RWPE2 (cell line): ENCODE results near the gene NMNAT2.

Experiments
- ATAC-seq: fragments of 200-7000 bp; cut with Tn5 transposase; 3 replicates; pipeline ENCODE4 v1.9.1; 2021; ENCODE audit warnings: low read depth
- DNase-seq: peaks from one replicate; pipeline ENCODE4 v3.0.0-alpha.2; 2020; ENCODE audit warnings: low spot score
- H3K27ac ChIP-seq: fragments of 450-650 bp; 2 replicates; pipeline ENCODE4 v1.5.1; 2017; ENCODE audit warnings: mild to moderate bottlenecking; ENCODE audit not compliant: poor library complexity, severe bottlenecking
- H3K27me3 ChIP-seq: fragments of 250-450 bp; sonication (Bioruptor Pico); 2 replicates; pipeline ENCODE4 v1.5.1; 2021; ENCODE audit warnings: mild to moderate bottlenecking, moderate library complexity; ENCODE audit not compliant: insufficient read depth, poor library complexity, severe bottlenecking
- H3K36me3 ChIP-seq: fragments of 250-450 bp; sonication (Bioruptor Pico); 2 replicates; pipeline ENCODE4 v1.5.1; 2020; ENCODE audit warnings: low read depth, mild to moderate bottlenecking, moderate library complexity
- H3K4me1 ChIP-seq: fragments of 250-450 bp; sonication (Bioruptor Pico); 2 replicates; pipeline ENCODE4 v1.5.1; 2021; ENCODE audit warnings: mild to moderate bottlenecking, moderate library complexity; ENCODE audit not compliant: insufficient read depth, poor library complexity, severe bottlenecking
- H3K4me3 ChIP-seq: fragments of 250-450 bp; sonication (Bioruptor Pico); 2 replicates; pipeline ENCODE4 v1.5.1; 2021; ENCODE audit warnings: mild to moderate bottlenecking, moderate library complexity; ENCODE audit not compliant: severe bottlenecking
- H3K9me3 ChIP-seq: fragments of 250-450 bp; sonication (Bioruptor Pico); 2 replicates; pipeline ENCODE4 v1.5.1; 2021; ENCODE audit warnings: mild to moderate bottlenecking, moderate library complexity; ENCODE audit not compliant: severe bottlenecking
- TF ChIP-seq, protein P1 (sequence below): fragments of 450-650 bp; IDR thresholded peaks from one replicate; pipeline ENCODE4 v1.5.1; 2017; ENCODE audit warnings: mild to moderate bottlenecking, moderate library complexity; ENCODE audit not compliant: poor library complexity, severe bottlenecking

NMNAT2 gene

DNA sequence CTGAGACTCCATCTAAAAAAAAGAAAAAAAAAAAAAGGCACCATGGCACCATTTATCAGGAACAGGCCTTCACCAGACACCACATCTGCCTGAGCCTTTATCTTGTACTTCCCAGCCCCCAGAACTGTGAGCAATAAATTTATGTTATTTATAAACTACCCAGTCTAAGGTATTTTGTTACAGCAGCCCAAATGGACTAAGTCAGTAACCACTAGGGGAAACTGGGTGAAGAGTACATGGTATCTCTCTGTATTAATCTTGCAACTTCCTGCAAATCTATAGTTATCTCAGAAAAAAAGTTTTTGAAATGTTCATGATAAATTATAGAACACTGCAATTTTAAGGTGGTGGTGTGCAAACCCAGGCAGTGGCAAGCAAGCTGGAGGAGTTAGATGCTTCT, 117.8 kb downstream of the NMNAT2 start:
- DNase-seq (no peak), ATAC-seq (no peak)
- H3K4me1 ChIP-seq: peaks cover 3% of the 10 kb centered on the region
- H3K36me3 ChIP-seq: no peaks in the 10 kb centered on the region
- no peak overlapping the region for H3K27ac ChIP-seq
- no peaks in the 10 kb centered on the region for H3K9me3 ChIP-seq
- no peaks in the 10 kb centered on the region for H3K27me3 ChIP-seq
- TF ChIP-seq, protein P1, sequence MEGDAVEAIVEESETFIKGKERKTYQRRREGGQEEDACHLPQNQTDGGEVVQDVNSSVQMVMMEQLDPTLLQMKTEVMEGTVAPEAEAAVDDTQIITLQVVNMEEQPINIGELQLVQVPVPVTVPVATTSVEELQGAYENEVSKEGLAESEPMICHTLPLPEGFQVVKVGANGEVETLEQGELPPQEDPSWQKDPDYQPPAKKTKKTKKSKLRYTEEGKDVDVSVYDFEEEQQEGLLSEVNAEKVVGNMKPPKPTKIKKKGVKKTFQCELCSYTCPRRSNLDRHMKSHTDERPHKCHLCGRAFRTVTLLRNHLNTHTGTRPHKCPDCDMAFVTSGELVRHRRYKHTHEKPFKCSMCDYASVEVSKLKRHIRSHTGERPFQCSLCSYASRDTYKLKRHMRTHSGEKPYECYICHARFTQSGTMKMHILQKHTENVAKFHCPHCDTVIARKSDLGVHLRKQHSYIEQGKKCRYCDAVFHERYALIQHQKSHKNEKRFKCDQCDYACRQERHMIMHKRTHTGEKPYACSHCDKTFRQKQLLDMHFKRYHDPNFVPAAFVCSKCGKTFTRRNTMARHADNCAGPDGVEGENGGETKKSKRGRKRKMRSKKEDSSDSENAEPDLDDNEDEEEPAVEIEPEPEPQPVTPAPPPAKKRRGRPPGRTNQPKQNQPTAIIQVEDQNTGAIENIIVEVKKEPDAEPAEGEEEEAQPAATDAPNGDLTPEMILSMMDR: no peak
- H3K4me3 ChIP-seq: no peak overlapping the region

DNA sequence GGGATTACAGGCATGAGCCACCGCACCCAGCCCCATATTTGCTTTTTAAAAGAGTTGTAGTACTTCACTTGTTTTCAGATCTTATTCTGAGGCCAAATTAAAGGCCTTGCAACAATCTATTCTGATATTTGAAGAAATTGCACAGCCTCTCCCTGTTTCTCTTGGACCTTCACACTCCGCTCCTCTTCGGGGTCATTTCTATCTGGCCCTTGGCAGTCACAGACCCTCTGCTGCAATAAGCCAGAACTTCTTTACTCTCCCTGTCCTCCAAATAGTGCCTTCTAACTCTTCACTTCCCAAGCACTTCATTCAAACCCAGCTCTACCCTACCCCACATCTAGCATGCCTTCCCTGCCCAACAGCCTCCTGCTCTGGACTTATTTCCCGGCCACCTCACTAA, 121.4 kb downstream of the NMNAT2 start:
- H3K9me3 ChIP-seq: no peaks in the 10 kb centered on the region
- no peak for ATAC-seq
- H3K4me1 ChIP-seq: no peaks in the 10 kb centered on the region
- TF ChIP-seq, protein P1: no peak
- no peaks in the 10 kb centered on the region for H3K27me3 ChIP-seq
- H3K36me3 ChIP-seq: no peaks in the 10 kb centered on the region
- no peak overlapping the region for H3K4me3 ChIP-seq
- H3K27ac ChIP-seq: no peak overlapping the region
- DNase-seq: no peak

DNA sequence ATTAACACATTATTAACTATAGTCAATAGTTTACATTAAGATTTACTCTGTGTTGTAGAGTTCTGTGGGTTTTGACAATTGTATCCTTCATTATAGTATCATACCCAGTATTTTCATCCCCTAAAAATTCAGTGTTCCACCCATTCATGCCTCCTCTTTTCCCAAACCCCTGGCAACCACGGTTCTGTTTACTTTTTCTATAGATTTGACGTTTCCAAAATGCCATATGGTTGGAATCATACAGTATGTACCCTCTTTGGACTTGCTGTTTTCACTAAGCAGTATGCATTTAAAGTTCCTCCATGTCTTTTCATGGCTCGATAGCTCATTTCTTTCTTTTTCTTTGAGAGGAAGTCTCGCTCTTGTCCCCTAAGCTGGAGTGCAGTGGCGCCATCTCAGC, 122.7 kb downstream of the NMNAT2 start:
- H3K27ac ChIP-seq: no peak overlapping the region

DNA sequence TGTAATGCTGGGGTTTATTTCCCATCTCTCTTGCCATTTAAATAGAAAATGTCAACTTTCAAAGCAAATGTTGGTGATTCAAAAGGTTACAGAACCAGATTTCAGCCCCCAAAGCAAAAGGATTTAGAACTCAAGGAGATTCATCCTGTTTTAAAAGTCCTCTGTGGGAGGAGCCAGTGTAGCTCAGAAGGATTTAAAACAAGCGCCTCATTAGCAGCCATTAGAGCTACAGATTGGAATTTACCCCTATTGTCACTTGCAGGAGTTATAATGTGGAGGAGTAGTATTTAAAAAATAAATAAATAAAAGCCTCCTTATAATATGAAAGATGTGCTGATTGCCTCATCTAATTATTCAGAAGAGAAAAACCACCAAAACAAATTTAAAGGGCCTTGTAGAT, 124.3 kb downstream of the NMNAT2 start:
- Histone ChIP-seq H3K9me3 (no peaks in the 10 kb centered on the region), H3K4me3 (no peak overlapping the region), H3K4me1 (no peaks in the 10 kb centered on the region), H3K27ac (no peak overlapping the region), H3K36me3 (no peaks in the 10 kb centered on the region), H3K27me3 (no peaks in the 10 kb centered on the region)
- TF ChIP-seq, protein P1: no peak
- ATAC-seq: no peak
- no peak for DNase-seq

More for the DNA sequence above, 122.7 kb downstream of the NMNAT2 start:
- H3K9me3 ChIP-seq: no peaks in the 10 kb centered on the region
- no peak overlapping the region for H3K4me3 ChIP-seq
- H3K27me3 ChIP-seq: no peaks in the 10 kb centered on the region
- H3K36me3 ChIP-seq: no peaks in the 10 kb centered on the region
- ATAC-seq (no peak), DNase-seq (no peak)
- TF ChIP-seq, protein P1: no peak
- no peaks in the 10 kb centered on the region for H3K4me1 ChIP-seq

- DNase-seq (no peak), ATAC-seq (no peak)
- Histone ChIP-seq H3K27ac (no peak overlapping the region), H3K36me3 (no peaks in the 10 kb centered on the region), H3K4me3 (no peak overlapping the region), H3K27me3 (no peaks in the 10 kb centered on the region), H3K4me1 (no peaks in the 10 kb centered on the region), H3K9me3 (no peaks in the 10 kb centered on the region)
- TF ChIP-seq, protein P1: no peak
Observed at GRCh38 chr1:183293241-183293640, 124.9 kb downstream of the NMNAT2 start.
